Measurements from ENCODE around the gene HERC2. TPM values are rescaled to one million over a fixed set of nuclear protein-coding genes. Genes with fewer than 3 reads are reported as not detected.

Gene HERC2
- total RNA-seq, 1 experiment from 2014 or later = 69.7 TPM

DNA sequence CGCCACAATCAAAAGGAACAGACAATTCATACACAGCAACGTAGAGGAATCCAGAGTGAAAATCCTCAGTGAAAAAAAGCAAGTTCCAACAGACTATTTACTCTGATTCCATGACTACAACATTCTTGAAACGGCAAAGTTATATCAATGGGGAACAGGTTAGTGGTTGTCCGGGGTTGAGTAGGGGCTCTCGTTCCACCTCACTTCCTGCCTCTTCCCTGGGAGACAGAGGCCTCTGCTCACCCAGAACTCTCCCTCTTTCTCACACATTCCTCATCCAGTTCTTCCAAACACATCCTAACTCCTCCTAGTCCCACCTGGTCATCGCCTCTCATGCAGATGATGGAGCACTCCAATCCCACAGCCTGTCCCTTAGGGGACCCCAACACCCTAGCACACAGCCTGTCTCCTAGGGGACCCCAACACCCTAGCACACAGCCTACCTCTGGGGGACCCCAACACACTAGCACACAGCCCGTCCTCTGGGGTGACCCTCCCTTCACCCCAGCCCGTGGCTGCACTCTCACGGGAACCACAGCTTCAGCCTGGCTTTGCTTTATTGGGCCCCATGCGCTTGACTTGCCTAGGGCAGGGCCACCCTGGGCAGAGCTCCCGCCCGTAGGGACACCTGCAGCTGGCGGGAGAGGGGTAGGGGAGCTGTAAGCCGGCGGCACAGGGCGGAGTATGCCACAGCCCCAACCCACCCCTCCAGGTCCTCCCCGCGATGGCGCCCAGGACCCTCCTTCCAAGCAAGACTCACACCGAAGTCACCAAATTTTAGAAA lies 228.0 kb downstream of the HERC2 start:
- no peaks in the 10 kb centered on the region for H3K9me3 ChIP-seq (ENCODE audit: control insufficient read depth, insufficient read depth, low read depth, low read length)
- ATAC-seq (no peak), DNase-seq (ENCODE audit: low read depth, low spot score) (no peak)
- H3K36me3 ChIP-seq (ENCODE audit: control insufficient read depth, insufficient read depth, low read length) = no peaks in the 10 kb centered on the region
- no peak overlapping the region for H3K27ac ChIP-seq (ENCODE audit: low read length)
- H3K27me3 ChIP-seq (ENCODE audit: control insufficient read depth, insufficient read depth, low read length) = 0 out of 2 replicates have a peak, but pooled peaks cover 2% of the 10 kb centered on the region
- no peak overlapping the region for H3K4me3 ChIP-seq (ENCODE audit: low read depth in 2 of 2, low read length in 2 of 2)
- CTCF ChIA-PET = interaction anchor here (0.7 kb wide), 1 partner anchor 11 kb away, joined by 3 read pairs; no protein-coding TSS in a partner anchor
- in situ Hi-C loops (cut with HindIII; ENCODE audit: low pct_unique_long_range_greater_than_20kb, low sequenced_read_pairs) (no loop called here), intact Hi-C loops (cut with micrococcal nuclease; ENCODE audit: unreplicated experiment) (no loop called here)
- H3K4me1 ChIP-seq (ENCODE audit: control insufficient read depth, insufficient read depth, low read length) = peaks cover 7% of the 10 kb centered on the region; the same call in 1 of the 2 replicates
- TF ChIP-seq, protein P1, sequence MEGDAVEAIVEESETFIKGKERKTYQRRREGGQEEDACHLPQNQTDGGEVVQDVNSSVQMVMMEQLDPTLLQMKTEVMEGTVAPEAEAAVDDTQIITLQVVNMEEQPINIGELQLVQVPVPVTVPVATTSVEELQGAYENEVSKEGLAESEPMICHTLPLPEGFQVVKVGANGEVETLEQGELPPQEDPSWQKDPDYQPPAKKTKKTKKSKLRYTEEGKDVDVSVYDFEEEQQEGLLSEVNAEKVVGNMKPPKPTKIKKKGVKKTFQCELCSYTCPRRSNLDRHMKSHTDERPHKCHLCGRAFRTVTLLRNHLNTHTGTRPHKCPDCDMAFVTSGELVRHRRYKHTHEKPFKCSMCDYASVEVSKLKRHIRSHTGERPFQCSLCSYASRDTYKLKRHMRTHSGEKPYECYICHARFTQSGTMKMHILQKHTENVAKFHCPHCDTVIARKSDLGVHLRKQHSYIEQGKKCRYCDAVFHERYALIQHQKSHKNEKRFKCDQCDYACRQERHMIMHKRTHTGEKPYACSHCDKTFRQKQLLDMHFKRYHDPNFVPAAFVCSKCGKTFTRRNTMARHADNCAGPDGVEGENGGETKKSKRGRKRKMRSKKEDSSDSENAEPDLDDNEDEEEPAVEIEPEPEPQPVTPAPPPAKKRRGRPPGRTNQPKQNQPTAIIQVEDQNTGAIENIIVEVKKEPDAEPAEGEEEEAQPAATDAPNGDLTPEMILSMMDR (IDR thresholded peaks at IDR 0.05) = no peak
- POLR2A ChIA-PET = no interaction called here
- no TSS peak for BruUV-seq (replicated peaks)

DNA sequence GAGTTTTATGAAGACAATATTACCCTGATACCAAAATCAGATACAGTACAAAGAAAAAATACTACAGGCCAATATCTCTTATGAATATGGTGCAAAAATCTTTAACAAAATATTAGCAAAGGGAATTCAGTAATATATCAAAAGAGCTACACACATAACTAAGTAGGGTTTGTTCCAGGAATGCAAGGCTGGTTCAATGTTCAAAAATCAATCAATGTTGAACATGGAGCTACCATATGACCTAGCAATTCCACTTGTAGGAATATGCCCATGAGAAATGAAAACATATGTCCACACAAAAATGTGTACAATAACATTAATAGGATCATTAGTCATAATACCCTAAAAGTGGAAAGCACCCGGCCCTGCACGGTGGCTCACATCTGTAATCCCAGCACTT lies 230.7 kb downstream of the HERC2 start:
- POLR2A ChIA-PET = no interaction called here
- H3K9me3 ChIP-seq (ENCODE audit: control insufficient read depth, insufficient read depth, low read depth, low read length) = no peaks in the 10 kb centered on the region
- no peaks in the 10 kb centered on the region for H3K36me3 ChIP-seq (ENCODE audit: control insufficient read depth, insufficient read depth, low read length)
- TF ChIP-seq, protein P1 (IDR thresholded peaks at IDR 0.05) = no peak
- TF ChIP-seq SIN3A (IDR thresholded peaks at IDR 0.05; ENCODE audit: borderline replicate concordance, insufficient read depth, low read depth, low read length) (no peak), TCF7L2 (IDR thresholded peaks at IDR 0.05; ENCODE audit: low read depth, low read length) (no peak), POLR2AphosphoS5 (IDR thresholded peaks at IDR 0.05; ENCODE audit: low read depth, low read length) (no peak)
- TF ChIP-seq, protein P2, sequence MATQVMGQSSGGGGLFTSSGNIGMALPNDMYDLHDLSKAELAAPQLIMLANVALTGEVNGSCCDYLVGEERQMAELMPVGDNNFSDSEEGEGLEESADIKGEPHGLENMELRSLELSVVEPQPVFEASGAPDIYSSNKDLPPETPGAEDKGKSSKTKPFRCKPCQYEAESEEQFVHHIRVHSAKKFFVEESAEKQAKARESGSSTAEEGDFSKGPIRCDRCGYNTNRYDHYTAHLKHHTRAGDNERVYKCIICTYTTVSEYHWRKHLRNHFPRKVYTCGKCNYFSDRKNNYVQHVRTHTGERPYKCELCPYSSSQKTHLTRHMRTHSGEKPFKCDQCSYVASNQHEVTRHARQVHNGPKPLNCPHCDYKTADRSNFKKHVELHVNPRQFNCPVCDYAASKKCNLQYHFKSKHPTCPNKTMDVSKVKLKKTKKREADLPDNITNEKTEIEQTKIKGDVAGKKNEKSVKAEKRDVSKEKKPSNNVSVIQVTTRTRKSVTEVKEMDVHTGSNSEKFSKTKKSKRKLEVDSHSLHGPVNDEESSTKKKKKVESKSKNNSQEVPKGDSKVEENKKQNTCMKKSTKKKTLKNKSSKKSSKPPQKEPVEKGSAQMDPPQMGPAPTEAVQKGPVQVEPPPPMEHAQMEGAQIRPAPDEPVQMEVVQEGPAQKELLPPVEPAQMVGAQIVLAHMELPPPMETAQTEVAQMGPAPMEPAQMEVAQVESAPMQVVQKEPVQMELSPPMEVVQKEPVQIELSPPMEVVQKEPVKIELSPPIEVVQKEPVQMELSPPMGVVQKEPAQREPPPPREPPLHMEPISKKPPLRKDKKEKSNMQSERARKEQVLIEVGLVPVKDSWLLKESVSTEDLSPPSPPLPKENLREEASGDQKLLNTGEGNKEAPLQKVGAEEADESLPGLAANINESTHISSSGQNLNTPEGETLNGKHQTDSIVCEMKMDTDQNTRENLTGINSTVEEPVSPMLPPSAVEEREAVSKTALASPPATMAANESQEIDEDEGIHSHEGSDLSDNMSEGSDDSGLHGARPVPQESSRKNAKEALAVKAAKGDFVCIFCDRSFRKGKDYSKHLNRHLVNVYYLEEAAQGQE (IDR thresholded peaks at IDR 0.05; ENCODE audit: insufficient read depth in 1 of 2, low read depth in 2 of 2, low read length in 1 of 2) = no peak
- intact Hi-C loops (cut with micrococcal nuclease; ENCODE audit: unreplicated experiment) = no loop called here
- BruUV-seq (replicated peaks) = no TSS peak
- ATAC-seq = no peak
- CTCF ChIA-PET = no interaction called here
- H3K27ac ChIP-seq (ENCODE audit: low read length) = no peak overlapping the region
- H3K4me3 ChIP-seq (ENCODE audit: low read depth in 2 of 2, low read length in 2 of 2) = no peak overlapping the region
- 0 out of 2 replicates have a peak, but pooled peaks cover 2% of the 10 kb centered on the region for H3K27me3 ChIP-seq (ENCODE audit: control insufficient read depth, insufficient read depth, low read length)
- no peak for DNase-seq (ENCODE audit: low read depth, low spot score)
- in situ Hi-C loops (cut with HindIII; ENCODE audit: low pct_unique_long_range_greater_than_20kb, low sequenced_read_pairs) = no loop called here
- H3K4me1 ChIP-seq (ENCODE audit: control insufficient read depth, insufficient read depth, low read length) = peaks cover 7% of the 10 kb centered on the region; the same call in 1 of the 2 replicates
